ENCODE data around the gene SUPT16H. TPM values are rescaled to one million over a fixed set of nuclear protein-coding genes. Genes with fewer than 3 reads are reported as not detected.

The SUPT16H gene
- total RNA-seq, 1 experiment from 2014 or later: 210 TPM

GRCh38 chr14:21356511-21356910, 27.3 kb downstream of the SUPT16H start:
- H3K27ac ChIP-seq (ENCODE audit: insufficient read length, low read depth, low read length): no peak overlapping the region
- no peaks in the 10 kb centered on the region for H4K20me1 ChIP-seq (ENCODE audit: control insufficient read depth, insufficient read depth, insufficient read length)
- H3K9me3 ChIP-seq (ENCODE audit: control insufficient read depth, low read depth, low read length): no peaks in the 10 kb centered on the region
- no CpG with 5 or more reads among the region's 4 CpGs for WGBS (ENCODE audit: extremely low coverage, insufficient read length, low lambda C conversion rate)
- no peak overlapping the region for H3K4me3 Mint-ChIP-seq
- no peaks in the 10 kb centered on the region for H3K9me3 Mint-ChIP-seq
- H2BK5ac ChIP-seq (ENCODE audit: insufficient read length, low read length): no peak overlapping the region
- H2AFZ ChIP-seq (ENCODE audit: low read length): no peak overlapping the region
- no peak overlapping the region for H3K4me2 ChIP-seq (ENCODE audit: insufficient read depth, insufficient read length, low read length)
- H4K8ac ChIP-seq (replicated peaks; ENCODE audit: insufficient read length, low read depth, low read length): no peak overlapping the region
- H2BK15ac ChIP-seq (ENCODE audit: low read depth, low read length): no peak overlapping the region
- H3K23ac ChIP-seq (ENCODE audit: insufficient read length, low read depth, low read length): no peak overlapping the region
- no peaks in the 10 kb centered on the region for H3K79me1 ChIP-seq (ENCODE audit: insufficient read depth, low read depth, low read length, poor library complexity, severe bottlenecking)
- no peak overlapping the region for H3K4ac ChIP-seq (ENCODE audit: low read depth, low read length)
- no peaks in the 10 kb centered on the region for H3K23me2 ChIP-seq (ENCODE audit: insufficient read length, low read depth, low read length, poor library complexity, severe bottlenecking)
- no peak overlapping the region for H2BK20ac ChIP-seq (ENCODE audit: low read depth, low read length, poor library complexity, severe bottlenecking)
- no peak overlapping the region for H3K9ac ChIP-seq (ENCODE audit: extremely low read depth, insufficient read length, low read length)
- H4K5ac ChIP-seq (ENCODE audit: insufficient read length, low read depth, low read length): no peak overlapping the region
- H3K4me1 ChIP-seq (ENCODE audit: insufficient read depth, low read length): no peaks in the 10 kb centered on the region
- H3K36me3 Mint-ChIP-seq (ENCODE audit: insufficient read depth in 1 of 3, low read depth in 3 of 3): peaks cover 73 to 98% (median 96%) of the 10 kb centered on the region in 3 experiments
- H3K27ac Mint-ChIP-seq: no peak overlapping the region
- no peak overlapping the region for H2BK12ac ChIP-seq (ENCODE audit: insufficient read length, low read depth, low read length)
- H2AK5ac ChIP-seq (ENCODE audit: insufficient read length, low read length): no peak overlapping the region
- H3K18ac ChIP-seq (ENCODE audit: insufficient read length, low read depth, low read length): no peak overlapping the region
- H4K91ac ChIP-seq (ENCODE audit: insufficient read length, low read depth, low read length): no peak overlapping the region
- no peaks in the 10 kb centered on the region for H3K4me1 Mint-ChIP-seq
- no peaks in the 10 kb centered on the region for H3K79me2 ChIP-seq (ENCODE audit: insufficient read depth, low read length)
- no peak overlapping the region for H3K14ac ChIP-seq (ENCODE audit: insufficient read depth, low read length)
- TF ChIP-seq CTCF (conservative IDR thresholded peaks at IDR 0.05): no peak
- H3K27me3 Mint-ChIP-seq (ENCODE audit: low read depth): no peaks in the 10 kb centered on the region; the same call in 1 of the 2 replicates
- H3K27me3 ChIP-seq (ENCODE audit: insufficient read depth, low read length): no peaks in the 10 kb centered on the region
- no peak overlapping the region for H3T11ph ChIP-seq (ENCODE audit: low read length)
- no peak for DNase-seq
- no peak overlapping the region for H2BK120ac ChIP-seq (ENCODE audit: low read depth, low read length, poor library complexity, severe bottlenecking)
- no peak overlapping the region for H3K56ac ChIP-seq (ENCODE audit: insufficient read length, low read depth, low read length)
